HT1080 (cell line): Measurements from ENCODE around the gene LCA5. TPM values are rescaled to one million over a fixed set of nuclear protein-coding genes. Genes with fewer than 3 reads are reported as not detected.
"Not testable (repeated sequence)": the region's sequence is repeated elsewhere in the genome, so short reads cannot be mapped to it uniquely, and the experiment has no call there.

Experiments
- DNase-seq: peaks from one replicate; pipeline ENCODE4 v3.0.0-alpha.2; 2015; ENCODE audit warnings: low read depth
- total RNA-seq: library from RNA; depleted of rRNA; stranded (reverse); fragments of >200 nt; shearing (Covaris generic); gene quantifications from 2 replicates; pipeline ENCODE4 v1.2.3, GENCODE V29; 2014

The LCA5 gene
- total RNA-seq, 1 experiment from 2014 or later, result 0.37 TPM

DNA sequence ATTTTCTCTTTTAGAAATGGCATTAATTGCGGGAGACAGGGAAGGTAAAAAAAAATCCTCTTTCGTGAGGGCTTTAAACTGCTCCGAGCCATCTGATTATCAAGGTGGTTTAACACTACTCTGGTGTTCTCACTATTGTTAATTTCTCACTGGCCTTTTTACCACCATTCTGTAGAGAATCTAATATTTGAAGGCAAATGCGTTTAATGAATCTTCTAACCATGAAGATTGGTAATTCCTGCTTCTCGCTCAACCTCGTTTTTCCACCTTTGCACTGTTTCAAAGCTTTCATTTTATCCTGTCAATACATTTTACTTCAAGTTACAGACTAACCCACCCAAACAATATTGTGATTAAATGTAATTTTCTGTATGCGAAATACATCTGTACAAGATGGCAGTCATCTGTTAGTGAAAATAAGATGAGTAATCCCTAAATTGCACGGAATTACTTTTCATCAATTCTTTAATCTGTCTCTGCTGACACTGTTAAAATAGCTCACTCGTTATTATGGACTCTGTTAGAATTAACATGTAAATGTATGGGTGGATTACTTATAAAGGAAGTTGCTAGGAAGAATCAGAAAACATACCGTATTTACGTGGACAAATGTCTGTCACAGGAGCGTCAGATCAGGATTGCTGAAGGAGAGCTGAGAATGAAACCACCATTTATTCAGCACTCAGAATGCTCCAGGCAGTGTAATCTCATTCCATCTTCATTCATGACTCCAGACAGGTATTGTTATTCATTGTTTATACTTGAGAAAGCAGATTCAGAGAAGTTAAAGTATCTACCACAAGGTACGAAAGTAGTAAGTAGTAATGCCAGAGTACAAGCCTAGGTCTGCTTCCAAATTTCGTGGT, 1.1 kb upstream of the LCA5 start:
- peak; percentile 8 for DNase-seq

DNA sequence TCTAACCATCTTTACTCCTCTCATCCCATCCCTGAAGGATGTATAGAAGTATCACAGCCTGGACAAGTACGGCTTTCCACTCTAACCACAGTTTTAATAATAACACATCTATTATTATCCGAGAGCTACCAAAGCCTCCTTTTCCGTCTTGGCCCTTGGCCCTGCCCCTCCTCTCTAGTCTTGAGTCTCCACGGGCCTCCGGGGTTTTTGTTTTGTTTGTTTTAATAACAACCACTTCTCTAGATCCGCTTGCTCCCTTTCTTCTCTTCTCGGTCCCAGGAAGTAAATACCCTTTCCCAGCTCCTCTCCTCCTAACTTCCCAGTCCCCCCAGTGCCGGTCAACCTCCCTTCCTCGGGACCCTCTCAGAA, 661 bp downstream of the LCA5 start:
- peak; percentile 8 for DNase-seq

DNA sequence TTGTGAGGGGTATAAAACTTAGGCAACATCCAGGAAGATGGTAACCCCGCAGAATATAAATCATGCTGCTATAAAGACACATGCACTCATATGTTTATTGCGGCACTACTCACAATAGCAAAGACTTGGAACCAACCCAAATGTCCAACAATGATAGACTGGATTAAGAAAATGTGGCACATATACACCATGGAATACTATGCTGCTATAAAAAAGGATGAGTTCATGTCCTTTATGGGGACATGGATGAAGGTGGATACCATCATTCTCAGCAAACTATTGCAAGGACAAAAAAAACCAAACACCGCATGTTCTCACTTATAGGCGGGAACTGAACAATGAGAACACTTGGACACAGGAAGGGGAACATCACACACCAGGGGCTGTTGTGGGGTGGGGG, 7.7 kb downstream of the LCA5 start:
- not testable (repeated sequence) for DNase-seq

DNA sequence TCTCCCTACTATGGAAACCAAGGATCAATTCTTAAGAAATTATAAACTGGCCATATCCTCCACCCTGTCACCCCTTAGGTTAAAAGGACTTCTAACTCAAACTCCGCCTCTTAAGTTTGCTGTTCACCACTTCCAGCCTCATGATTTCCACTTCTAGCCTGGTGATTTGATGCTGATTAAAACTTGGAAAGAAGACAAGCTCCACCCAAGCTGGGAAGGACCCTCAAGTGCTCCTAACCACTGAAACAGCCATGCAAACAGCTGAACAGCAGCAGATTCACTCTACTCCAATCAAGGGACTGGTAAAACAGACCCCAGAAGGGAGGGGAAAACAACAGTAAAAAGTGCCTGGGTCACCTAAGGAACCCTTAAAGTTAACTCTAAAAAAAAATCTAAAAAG, 10.3 kb downstream of the LCA5 start:
- no peak for DNase-seq

DNA sequence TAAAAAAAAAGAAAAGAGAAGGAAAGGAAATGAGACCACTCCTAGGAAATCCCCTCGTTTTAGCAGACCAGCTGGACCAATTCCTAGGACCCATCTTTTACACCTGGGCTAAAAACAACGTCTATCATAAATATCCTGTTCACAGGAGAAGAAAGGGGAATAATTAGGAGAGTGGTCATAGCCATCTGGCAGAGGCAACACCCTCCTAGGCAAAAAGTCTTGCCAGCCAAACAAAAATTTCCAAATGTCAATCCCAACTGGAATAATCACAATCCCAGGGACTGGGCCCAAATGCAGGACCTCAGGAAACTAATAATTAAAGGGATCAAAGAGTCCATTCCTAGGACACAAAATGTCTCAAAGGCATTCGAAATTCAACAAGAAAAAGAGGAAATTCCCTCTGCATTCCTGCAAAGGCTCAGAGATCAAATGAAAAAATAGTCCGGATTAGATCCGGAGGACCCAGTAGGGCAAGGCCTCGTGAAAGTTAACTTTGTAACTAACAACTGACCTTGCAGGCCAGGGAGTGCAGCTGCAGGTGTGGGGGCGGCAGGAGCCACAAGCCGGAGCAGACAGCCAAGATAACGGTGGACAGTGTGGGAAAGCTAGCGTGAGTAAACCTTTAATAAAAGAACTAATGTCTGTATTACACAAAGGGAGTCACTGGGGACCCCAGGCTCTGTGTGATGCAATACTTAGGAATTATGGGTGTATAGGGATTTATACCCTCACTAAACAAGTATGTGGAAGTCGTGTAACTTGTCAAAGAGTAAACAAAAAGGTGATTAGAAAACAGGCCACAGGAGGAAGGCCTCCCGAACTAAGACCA, 11.7 kb downstream of the LCA5 start:
- DNase-seq, result no peak

DNA sequence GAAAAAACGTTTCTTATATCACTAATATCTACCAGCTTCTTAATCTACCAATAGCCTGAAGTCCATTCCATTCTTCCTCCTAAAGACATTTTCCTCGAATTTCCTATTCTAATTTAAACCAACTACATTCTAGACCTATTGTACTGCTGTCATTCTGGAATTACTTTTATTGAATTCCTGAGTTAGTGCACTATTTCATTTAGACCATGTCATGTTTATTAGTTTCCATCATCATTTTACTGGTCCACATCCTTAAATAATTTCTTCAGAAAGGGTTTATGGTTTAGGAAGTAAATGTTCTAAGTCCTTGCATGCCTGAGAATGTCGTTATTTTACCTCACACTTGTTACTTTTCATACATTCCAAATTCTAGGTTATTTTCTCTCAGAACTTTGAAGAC, 13.2 kb downstream of the LCA5 start:
- no peak for DNase-seq

DNA sequence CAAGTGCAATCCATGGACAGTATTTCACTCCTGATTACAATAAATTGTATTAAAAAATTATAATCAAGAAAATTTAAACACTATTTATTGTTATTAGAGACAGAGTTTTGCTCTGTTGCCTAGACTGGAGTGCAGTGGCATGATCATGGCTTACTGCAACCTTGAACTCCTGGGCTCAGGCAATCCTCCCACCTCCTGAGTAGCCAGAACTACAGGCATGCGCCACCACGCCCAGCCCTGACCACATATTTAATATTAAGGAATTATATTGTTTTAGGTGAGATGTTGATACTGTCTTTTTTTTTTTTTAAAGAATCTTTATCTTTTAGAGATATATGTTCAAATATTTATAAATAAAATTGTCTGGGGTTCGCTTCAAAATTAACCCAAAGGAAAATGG, 14.6 kb downstream of the LCA5 start:
- DNase-seq, result no peak

DNA sequence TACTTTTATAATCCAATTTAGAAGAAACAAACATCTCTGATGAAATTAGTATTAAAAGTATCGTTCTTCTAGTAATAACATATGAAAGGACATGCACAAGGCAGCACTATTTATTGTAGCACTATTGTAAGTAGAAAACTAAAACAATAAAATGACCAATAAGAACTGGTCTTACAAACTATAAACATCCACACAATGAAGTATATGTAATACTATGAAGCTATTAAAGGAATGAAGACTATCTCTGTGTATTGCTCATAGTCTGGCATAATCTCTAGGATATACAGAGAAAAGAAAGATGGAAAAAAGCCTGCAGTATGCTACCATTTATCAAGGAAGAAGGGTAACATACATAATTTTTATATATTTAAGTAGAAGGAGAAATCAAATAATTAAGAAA, 16.7 kb downstream of the LCA5 start:
- DNase-seq, result no peak

DNA sequence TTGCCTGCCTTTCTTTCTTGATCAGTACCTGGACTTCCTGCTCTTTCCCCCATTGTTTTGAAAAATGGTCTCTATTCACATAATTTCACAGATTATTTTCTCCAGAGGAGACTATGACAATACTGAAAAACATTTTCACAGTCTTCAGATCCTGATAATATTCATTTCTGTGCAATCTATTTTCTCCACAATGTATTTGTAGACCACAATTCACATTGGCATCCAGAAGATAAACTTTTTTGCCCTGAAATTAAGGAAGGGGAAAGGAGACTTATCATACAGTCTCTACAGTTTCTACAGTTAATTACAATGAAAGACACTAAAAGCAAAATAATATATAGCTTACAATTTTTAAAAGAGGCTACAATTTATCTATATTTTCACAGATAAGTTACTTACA, 18.4 kb downstream of the LCA5 start:
- DNase-seq, result no peak

DNA sequence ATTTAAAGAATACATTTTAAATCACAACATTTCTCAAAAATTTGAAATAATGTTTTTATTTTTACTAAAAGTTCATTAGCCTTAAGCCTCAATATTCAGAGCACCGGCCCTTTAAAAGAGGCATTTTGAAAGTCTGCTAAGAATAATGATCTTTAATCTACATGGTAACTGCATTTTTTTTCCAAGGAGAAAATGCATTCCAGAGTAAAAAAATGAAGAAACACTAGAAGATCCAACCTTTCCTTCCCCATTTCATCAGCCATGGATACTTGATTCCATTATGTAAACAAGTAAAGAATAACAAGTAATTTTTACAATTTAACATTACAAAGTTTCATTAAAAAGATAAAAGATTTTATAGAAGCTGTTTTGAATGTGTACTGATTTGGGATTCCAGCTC, 21.8 kb downstream of the LCA5 start:
- no peak for DNase-seq

DNA sequence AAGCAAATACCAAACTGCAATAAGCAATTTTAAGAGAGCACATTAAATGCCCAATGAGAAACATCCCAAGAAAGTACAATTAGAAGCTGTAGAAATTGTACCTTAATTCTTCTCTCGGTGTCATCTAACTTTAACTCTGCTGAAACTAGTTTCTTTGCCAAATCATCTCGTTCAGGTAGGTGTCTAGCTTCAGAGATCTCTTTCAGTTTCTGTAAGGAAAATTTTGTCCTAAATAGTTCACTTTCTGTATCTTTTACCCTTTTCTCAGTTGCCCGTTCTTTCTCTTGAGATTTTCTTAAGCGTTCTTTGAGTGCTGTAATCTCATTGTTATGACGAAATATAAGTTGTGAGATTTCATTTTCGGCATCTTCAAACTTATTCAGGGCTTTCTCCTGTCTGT, 24.1 kb downstream of the LCA5 start:
- DNase-seq, result no peak

DNA sequence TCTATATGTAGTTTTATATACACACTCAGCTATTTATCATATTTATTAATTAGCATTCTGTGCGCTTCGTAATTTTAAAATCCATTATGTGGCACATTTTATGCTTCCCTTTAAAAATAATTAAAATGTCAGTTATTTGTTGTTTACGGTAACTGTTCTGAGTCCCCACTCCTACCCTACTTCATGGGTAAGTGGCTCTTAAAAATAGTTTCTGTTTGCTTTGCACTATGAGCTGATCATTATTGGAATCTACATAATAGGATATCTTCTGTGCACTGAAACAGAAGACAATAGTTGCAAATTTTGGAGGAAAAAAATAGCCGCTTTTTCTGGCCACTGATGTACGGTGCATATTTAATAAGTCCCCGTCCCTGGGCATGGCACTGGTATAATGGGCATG, 25.2 kb downstream of the LCA5 start:
- DNase-seq, result no peak

DNA sequence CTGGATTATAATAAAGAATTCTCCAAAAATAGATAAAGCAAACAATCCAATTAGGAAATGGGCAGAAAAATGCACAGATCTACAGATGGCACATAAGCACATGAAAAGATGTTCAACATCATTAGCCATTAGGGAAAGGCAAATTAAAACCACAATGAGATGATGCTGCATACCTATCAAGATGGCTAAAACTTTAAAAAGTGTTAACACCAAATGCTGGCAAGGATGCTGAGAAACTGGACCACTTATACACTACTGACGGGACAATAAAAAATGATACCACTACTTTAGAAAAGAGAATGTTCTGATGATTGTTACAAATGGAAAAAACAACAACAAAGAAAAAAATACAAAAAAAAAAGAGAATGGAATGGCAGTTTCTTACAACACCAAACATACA, 26.5 kb downstream of the LCA5 start:
- no peak for DNase-seq

DNA sequence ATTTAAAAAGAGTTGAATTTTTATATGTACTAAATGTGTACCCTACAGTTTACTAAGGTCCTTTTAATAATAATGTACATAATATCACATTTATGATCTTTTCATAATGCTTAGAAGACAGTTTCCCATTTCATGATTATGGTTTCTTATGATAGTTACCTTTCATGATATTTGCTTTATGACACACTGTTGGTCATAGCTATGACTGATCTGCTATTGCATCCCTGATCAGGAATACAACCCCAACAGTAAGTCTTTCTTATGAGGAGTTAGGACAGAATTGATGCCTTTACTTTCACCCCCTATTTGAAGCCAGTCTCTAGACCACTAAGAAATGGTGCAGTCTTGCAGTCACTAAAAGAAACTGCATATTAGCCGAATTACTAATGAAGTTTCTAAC, 31.0 kb downstream of the LCA5 start:
- DNase-seq, result peak; percentile 43

DNA sequence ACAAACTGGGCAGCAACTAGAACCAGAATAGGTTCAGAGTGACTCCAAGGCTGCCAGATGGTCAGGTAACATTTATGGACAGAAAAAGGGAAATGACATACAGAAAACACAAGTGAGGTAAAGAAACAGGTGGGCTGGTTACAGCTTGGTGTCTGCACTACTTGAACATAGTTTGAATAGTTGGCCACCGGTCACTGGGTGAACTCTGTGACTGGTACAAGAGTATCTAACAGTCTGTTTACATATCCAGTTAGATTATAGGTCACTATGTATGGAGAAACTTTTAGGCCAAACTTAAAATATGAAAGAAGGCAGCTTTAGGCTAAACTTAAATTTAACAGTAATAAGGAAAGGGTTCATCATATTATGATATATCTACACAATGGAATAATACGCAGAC, 32.9 kb downstream of the LCA5 start:
- DNase-seq, result no peak

DNA sequence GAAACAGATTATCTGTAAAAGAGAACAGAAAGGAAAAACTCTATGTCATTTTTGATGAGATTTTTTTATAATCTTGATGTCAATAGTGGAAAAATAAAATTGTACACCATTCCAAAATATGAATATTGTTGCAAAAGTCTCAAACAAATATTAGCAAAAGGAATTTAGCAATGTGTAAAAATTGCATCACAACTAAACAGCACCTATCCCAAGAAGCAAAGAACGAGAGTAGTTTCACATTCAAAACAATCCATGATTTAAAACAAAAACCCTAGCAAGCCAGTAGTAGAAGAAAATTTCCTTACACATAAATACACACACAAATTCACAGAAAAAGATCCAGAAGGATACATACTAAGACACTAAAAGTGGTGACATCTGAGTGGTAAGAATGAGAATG, 38.4 kb downstream of the LCA5 start:
- no peak for DNase-seq

DNA sequence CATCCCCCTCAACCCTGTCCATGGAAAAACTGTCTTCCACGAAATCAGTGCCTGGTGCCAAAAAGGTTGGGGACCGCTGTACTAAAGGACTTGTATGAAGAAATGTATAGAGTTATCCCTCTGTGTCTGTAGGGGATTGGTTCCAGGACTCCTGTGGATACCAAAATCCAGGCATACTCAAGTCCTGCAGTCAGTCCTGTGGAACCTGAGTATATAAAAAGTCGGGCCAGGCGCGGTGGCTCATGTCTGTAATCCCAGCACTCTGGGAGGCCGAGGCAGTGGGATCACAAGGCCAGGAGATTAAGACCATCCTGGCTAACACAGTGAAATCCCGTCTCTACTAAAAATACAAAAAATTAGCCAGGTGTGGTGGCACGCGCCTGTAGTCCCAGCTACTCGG, 42.0 kb downstream of the LCA5 start:
- DNase-seq, result no peak

DNA sequence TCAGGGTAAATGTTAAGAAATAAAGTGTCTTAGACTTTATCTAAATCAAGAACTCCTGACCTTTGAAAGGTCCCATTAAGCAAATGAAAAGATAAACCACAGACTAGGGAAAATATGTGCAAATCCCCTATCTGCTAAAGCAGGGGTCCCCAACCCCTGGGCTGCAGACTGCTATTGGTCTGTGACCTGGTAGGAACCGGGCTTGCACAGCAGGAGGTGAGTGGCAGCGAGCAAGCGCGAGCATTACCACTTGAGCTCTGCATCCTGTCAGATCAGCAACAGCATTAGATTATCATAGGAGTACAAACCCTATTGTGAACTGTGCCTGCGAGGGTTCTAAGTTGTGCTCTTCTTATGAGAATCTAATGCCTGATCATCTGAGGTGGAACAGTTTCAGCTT, 42.4 kb downstream of the LCA5 start:
- no peak for DNase-seq

DNA sequence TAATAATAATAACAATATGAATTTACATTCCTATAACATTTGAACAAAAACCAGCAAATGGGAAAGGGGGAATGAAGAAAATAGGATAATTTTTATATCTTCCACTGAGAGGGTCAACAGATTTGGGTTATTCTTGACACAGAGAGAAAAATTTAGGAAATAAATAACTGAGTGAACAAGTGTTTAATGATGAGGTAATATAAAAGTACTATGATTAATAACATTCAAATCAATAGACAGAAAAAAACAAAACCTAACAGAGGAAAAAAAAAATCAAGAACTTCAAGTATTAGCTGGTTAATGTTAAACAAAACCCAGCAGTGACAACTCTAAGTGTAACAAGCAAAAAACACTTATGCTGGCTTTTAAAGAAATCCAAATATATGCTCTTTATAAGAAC, 66.5 kb downstream of the LCA5 start:
- no peak for DNase-seq

DNA sequence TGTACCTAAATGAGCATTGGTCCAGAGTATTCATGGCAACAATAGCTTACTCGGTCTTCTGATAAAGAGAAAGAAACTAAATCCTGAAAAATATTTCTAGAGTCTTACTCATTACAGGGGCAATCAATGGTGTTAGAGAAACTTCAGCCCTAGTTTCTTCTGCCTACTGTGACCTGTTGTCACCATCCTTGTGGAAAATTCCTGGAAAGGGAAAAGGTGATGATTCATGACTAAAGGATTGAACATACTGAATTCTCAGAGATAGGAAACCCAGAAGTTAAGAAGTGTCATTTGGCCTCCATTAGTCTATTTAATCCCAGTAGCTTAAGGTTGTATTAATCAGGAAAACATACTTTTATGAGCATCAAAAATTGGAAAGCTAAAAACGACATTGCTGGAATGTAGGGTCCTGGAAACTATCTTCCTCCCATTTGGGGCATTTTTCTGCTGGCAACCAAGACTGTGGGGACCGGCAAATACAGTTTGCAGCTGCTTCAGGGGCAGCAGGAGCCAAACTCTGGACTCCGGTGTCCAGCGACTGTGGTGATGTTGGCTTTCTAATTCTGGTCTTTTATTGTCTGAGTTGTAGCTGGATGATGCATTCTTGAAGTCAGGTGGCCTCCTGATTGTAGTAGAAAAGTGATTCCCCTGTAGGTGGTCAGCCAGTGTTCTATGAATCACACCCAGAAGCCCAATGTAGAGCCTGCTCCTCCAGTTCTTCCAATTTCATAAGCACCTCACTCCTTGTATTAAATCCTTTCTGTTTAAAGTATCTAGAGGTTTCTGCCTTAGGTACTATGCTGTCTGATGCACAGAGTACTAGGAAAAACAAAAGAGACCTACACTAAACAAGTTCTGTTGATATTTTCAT, 67.6 kb downstream of the LCA5 start:
- DNase-seq, result no peak

DNA sequence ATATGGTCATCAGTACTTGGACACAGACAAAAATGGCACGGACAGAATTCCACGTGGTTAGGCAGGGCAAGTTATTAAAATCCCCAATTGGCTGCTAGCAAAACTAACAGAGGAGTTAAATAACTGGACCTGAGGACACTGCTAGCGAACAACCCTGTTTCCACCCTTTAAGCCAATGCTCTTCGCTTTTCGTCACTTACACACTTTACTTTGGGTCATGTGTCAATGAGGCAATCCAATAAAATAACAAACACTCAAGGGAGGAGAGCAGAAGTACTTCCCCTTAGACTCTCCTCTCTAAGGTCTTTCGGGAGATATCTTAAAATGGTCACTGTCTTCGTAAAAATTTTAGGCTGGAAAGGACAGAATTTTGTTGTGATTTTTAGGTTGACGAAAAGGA, 68.6 kb downstream of the LCA5 start:
- no peak for DNase-seq

DNA sequence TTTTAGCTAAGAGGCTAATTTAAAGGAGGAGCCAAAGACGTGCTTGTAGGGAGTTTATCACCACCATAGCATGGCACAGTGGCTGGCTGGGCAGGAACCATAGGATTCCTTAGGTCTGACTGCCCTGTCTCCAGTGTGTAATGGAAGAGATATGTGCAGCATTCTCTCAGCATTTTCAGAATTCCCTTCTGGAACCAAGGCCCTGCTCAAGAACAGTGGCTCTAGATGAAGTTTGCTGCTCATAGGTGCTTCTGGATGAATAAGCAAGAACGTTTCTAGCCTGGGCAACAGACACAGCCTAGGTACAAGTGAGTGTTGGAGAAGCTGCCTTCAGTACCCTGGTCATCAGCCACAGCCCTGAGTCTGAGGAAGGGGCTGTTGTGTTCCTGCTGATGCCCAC, 69.1 kb downstream of the LCA5 start:
- no peak for DNase-seq
